T-cell (primary cell): ENCODE data around the gene RARA. TPM values are rescaled to one million over a fixed set of nuclear protein-coding genes. Genes with fewer than 3 reads are reported as not detected.
A peak's percentile ranks its signal among the peaks of the same experiment; 100 is the strongest.

Source experiments
- ATAC-seq, 4 experiments: fragments of 200-7000 bp in 3 of 4; fragments of 150-1000 bp in 1 of 4; cut with Tn5 transposase; replicated peaks in 1 of 4; 1 replicate in 3 of 4; 2 replicates in 1 of 4; pipeline ENCODE4 v1.10.0; 2021; ENCODE audit warnings: moderate library complexity in 3 of 4, mild to moderate bottlenecking in 2 of 4, moderate number of reproducible peaks in 1 of 4
- CTCF ChIA-PET, 2 donors: fragments of 300-600 bp; sonication (Branson Sonifier 250); formaldehyde crosslinking; loops; one replicate each; lab custom pipeline; 2022; ENCODE audit warnings: antibody characterized with exemption in 2 of 2; lab: Charles Lee
- POLR2A ChIA-PET, 2 donors: fragments of 300-600 bp; sonication (Branson Sonifier 250); formaldehyde crosslinking; loops; one replicate each; lab custom pipeline; 2022; ENCODE audit warnings: antibody characterized with exemption in 2 of 2; lab: Charles Lee
- DNase-seq, 35 experiments: peaks; one replicate each; pipeline versions ENCODE4 v3.0.0 to v3.0.0-alpha.2; 2013 to 2023
- H3K27ac ChIP-seq: one replicate; pipeline ENCODE4 v1.5.1; 2013; ENCODE audit warnings: low read length
- H3K27me3 ChIP-seq, 2 experiments: replicated peaks in 1 of 2; 1 replicate in 1 of 2; 2 replicates in 1 of 2; pipeline versions ENCODE4 v1.6.1 to v1.7.0; 2013; ENCODE audit warnings: low read length in 1 of 2, mixed read lengths in 1 of 2; ENCODE audit not compliant: control insufficient read depth in 2 of 2, insufficient read depth in 2 of 2; ENCODE audit errors: extremely low read depth in 1 of 2
- H3K36me3 ChIP-seq, 2 donors: 1 replicate in 1 of 2; 2 replicates in 1 of 2; pipeline versions ENCODE4 v1.6.1 to v1.7.0; 2013; ENCODE audit warnings: low read length in 1 of 2; ENCODE audit not compliant: control insufficient read depth in 2 of 2, insufficient read depth in 1 of 2; ENCODE audit errors: extremely low read depth in 1 of 2
- H3K4me1 ChIP-seq, 2 experiments: 1 replicate in 1 of 2; 2 replicates in 1 of 2; pipeline versions ENCODE4 v1.6.1 to v1.7.0; 2013; ENCODE audit warnings: low read length in 2 of 2, mixed read lengths in 1 of 2; ENCODE audit not compliant: insufficient read depth in 2 of 2, control insufficient read depth in 1 of 2; ENCODE audit errors: extremely low read depth in 1 of 2
- H3K4me3 ChIP-seq, 2 donors: 1 replicate in 1 of 2; 2 replicates in 1 of 2; pipeline versions ENCODE4 v1.5.1 to v1.7.0; 2013; ENCODE audit warnings: mild to moderate bottlenecking in 2 of 2, low read length in 1 of 2, moderate library complexity in 1 of 2; ENCODE audit not compliant: control insufficient read depth in 1 of 2; ENCODE audit errors: extremely low read depth in 1 of 2
- H3K9me3 ChIP-seq: 2 replicates; pipeline ENCODE4 v1.7.0; 2013
- H3K27ac Mint-ChIP-seq, 2 donors: one replicate each; pipeline ENCODE4 v1.8.0; 2020 to 2021; ENCODE audit warnings: mild to moderate bottlenecking in 2 of 2, mixed read lengths in 2 of 2
- H3K27me3 Mint-ChIP-seq, 2 donors: one replicate each; pipeline ENCODE4 v1.8.0; 2021 to 2022; ENCODE audit warnings: mixed read lengths in 2 of 2
- H3K36me3 Mint-ChIP-seq: one replicate; pipeline ENCODE4 v1.8.0; 2021; ENCODE audit warnings: mixed read lengths
- H3K4me1 Mint-ChIP-seq, 3 donors: one replicate each; pipeline ENCODE4 v1.8.0; 2020 to 2022; ENCODE audit warnings: mixed read lengths in 3 of 3, mild to moderate bottlenecking in 1 of 3
- H3K4me3 Mint-ChIP-seq, 3 donors: one replicate each; pipeline ENCODE4 v1.8.0; 2020 to 2022; ENCODE audit warnings: mild to moderate bottlenecking in 3 of 3, mixed read lengths in 3 of 3, moderate library complexity in 3 of 3
- H3K9me3 Mint-ChIP-seq, 3 donors: one replicate each; pipeline ENCODE4 v1.8.0; 2020 to 2022; ENCODE audit warnings: mixed read lengths in 3 of 3
- WGBS: methylation state at CpG from one replicate; pipeline ENCODE4 v1.1.5; 2013; ENCODE audit warnings: missing lambda C conversion rate; ENCODE audit not compliant: insufficient coverage; 5-methylcytosine and 5-hydroxymethylcytosine counted together
- total RNA-seq, 35 experiments: library from RNA in 6 of 35; stranded (reverse) in 6 of 35; fragments of 120-200 nt in 1 of 35; gene quantifications; one replicate each; pipeline versions ENCODE4 v1.2.1 to v1.2.4 and lab custom pipeline; 2013 to 2026

Gene RARA
- total RNA-seq (10 to 100 TPM; 46.8 to 90.7 (median 69.1) TPM), total RNA-seq (lab: John Stamatoyannopoulos, UW) (33.9 to 276 (median 152) reads per million in 29 experiments)
- 21.1 TPM for total RNA-seq (2013)

- 42% methylated on average over 5 of the region's 20 CpGs for WGBS
- no peaks in the 10 kb centered on the region for H3K9me3 Mint-ChIP-seq
- H3K27ac Mint-ChIP-seq = peak within 1 kb of the TSS; percentile 33 to 61
- Histone ChIP-seq H3K27me3 (no peaks in the 10 kb centered on the region), H3K36me3 (no peaks in the 10 kb centered on the region), H3K4me3 (peak within 1 kb of the TSS; percentile 29 to 71), H3K9me3 (no peaks in the 10 kb centered on the region), H3K27ac (peak within 1 kb of the TSS; percentile 1), H3K4me1 (peaks cover 41 to 74% of the 10 kb centered on the region in 2 experiments)
- H3K4me1 Mint-ChIP-seq = peaks cover 9 to 33% (median 32%) of the 10 kb centered on the region in 3 donors
- ATAC-seq (peak; percentile 31 to 53 (median 34)), DNase-seq (peak in 4 of 35 experiments; percentile 20 to 55 (median 42))
- peak within 1 kb of the TSS in 1 of 3 donors; percentile 31 for H3K4me3 Mint-ChIP-seq
- H3K36me3 Mint-ChIP-seq = no peaks in the 10 kb centered on the region
- ChIA-PET CTCF (interaction anchor here (0.6 to 2.6 kb wide), 6 partner anchors 10 to 109 kb away, joined by 3 to 10 read pairs (median 4); partner anchors contain the start of gene TOP2A (in 1 of the 2)), POLR2A (interaction anchor here in 1 of 2 donors (0.5 to 0.6 kb wide), 2 partner anchors 41 to 77 kb away, joined by 5 to 11 read pairs; no protein-coding TSS in a partner anchor)
- H3K27me3 Mint-ChIP-seq = no peaks in the 10 kb centered on the region
Measured at GRCh38 chr17:40309031-40309948, at the start of gene RARA. RARA (plus strand) TSS chr17:40309180; CDS start chr17:40331219, 22,039 bp downstream.

DNA sequence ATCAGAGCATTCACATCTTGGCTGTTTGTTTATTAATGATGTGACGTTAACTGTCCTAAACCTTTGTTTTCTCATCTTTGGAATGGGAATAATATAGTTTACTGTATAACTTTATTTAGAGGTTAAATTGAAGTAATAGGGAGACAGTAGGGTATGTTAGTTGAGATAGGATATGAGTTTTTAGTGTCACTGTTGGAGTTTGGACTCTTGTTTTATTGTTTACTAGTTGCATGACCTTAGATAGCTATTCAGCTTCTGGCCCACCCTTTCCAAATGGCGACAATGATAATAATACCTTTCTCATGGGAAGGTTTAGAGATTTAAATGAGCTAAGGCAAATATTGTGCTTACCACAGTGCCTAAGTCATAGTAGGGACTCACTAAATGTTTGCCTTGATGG, 49.5 kb upstream of the RARA start:
- DNase-seq = no peak
- Mint-ChIP-seq H3K9me3 (no peaks in the 10 kb centered on the region), H3K27ac (no peak overlapping the region), H3K4me3 (no peak overlapping the region), H3K27me3 (no peaks in the 10 kb centered on the region), H3K36me3 (peaks cover 39% of the 10 kb centered on the region), H3K4me1 (no peaks in the 10 kb centered on the region)
- no peaks in the 10 kb centered on the region for H3K4me1 ChIP-seq
- ChIA-PET POLR2A (interaction anchor here (0.6 to 0.7 kb wide), 4 partner anchors 22 to 108 kb away, joined by 4 to 9 read pairs (median 6); no protein-coding TSS in a partner anchor), CTCF (interaction anchor here (0.6 to 1.6 kb wide), 4 partner anchors 57 to 1702 kb away, joined by 3 to 6 read pairs (median 4); no protein-coding TSS in a partner anchor)
- H3K27me3 ChIP-seq = no peaks in the 10 kb centered on the region
- ATAC-seq = no peak
- H3K9me3 ChIP-seq = no peaks in the 10 kb centered on the region
- no peak overlapping the region for H3K4me3 ChIP-seq
- no CpG with 5 or more reads among the region's 2 CpGs for WGBS
- no peak overlapping the region for H3K27ac ChIP-seq
- H3K36me3 ChIP-seq = peaks cover 1 to 65% of the 10 kb centered on the region in 2 donors

- no peaks in the 10 kb centered on the region for H3K4me1 Mint-ChIP-seq
- peaks cover 39% of the 10 kb centered on the region for H3K36me3 Mint-ChIP-seq
- no peak overlapping the region for H3K27ac ChIP-seq
- no peaks in the 10 kb centered on the region for H3K27me3 ChIP-seq
- H3K9me3 Mint-ChIP-seq = no peaks in the 10 kb centered on the region
- no peak overlapping the region for H3K4me3 ChIP-seq
- WGBS = 93% methylated on average over 6 of the region's 7 CpGs
- H3K36me3 ChIP-seq = peaks cover 8 to 76% of the 10 kb centered on the region in 2 donors
- no peak for DNase-seq
- ChIA-PET CTCF (no interaction called here), POLR2A (no interaction called here)
- no peak overlapping the region for H3K27ac Mint-ChIP-seq
- no peak for ATAC-seq
- no peaks in the 10 kb centered on the region for H3K4me1 ChIP-seq
- H3K4me3 Mint-ChIP-seq = no peak overlapping the region
- H3K9me3 ChIP-seq = no peaks in the 10 kb centered on the region
- H3K27me3 Mint-ChIP-seq = no peaks in the 10 kb centered on the region
Measured at GRCh38 chr17:40260528-40260927, 48.5 kb upstream of the RARA start.

GRCh38 chr17:40264458-40265185, 44.4 kb upstream of the RARA start:
- H3K27me3 Mint-ChIP-seq = no peaks in the 10 kb centered on the region
- ATAC-seq (no peak), DNase-seq (no peak)
- Histone ChIP-seq H3K9me3 (no peaks in the 10 kb centered on the region), H3K27ac (no peak overlapping the region), H3K36me3 (peaks cover 8 to 74% of the 10 kb centered on the region in 2 donors), H3K4me3 (no peak overlapping the region), H3K4me1 (no peaks in the 10 kb centered on the region), H3K27me3 (no peaks in the 10 kb centered on the region)
- no peaks in the 10 kb centered on the region for H3K9me3 Mint-ChIP-seq
- H3K4me3 Mint-ChIP-seq = no peak overlapping the region
- peaks cover 25% of the 10 kb centered on the region for H3K36me3 Mint-ChIP-seq
- 96% methylated on average over 16 of the region's 21 CpGs for WGBS
- ChIA-PET CTCF (interaction anchor here in 1 of 2 donors (0.8 kb wide), 1 partner anchor 31 kb away, joined by 3 read pairs; no protein-coding TSS in a partner anchor), POLR2A (no interaction called here)
- H3K27ac Mint-ChIP-seq = no peak overlapping the region
- H3K4me1 Mint-ChIP-seq = no peaks in the 10 kb centered on the region

- Histone ChIP-seq H3K4me1 (no peaks in the 10 kb centered on the region), H3K9me3 (no peaks in the 10 kb centered on the region), H3K4me3 (no peak overlapping the region), H3K27ac (no peak overlapping the region), H3K36me3 (peaks cover 8 to 76% of the 10 kb centered on the region in 2 donors), H3K27me3 (no peaks in the 10 kb centered on the region)
- ChIA-PET POLR2A (no interaction called here), CTCF (interaction anchor here in 1 of 2 donors (0.6 kb wide), 1 partner anchor 10 kb away, joined by 4 read pairs; no protein-coding TSS in a partner anchor)
- no peak for DNase-seq
- ATAC-seq = no peak
- Mint-ChIP-seq H3K36me3 (peaks cover 24% of the 10 kb centered on the region), H3K27ac (no peak overlapping the region), H3K9me3 (no peaks in the 10 kb centered on the region), H3K27me3 (no peaks in the 10 kb centered on the region), H3K4me1 (no peaks in the 10 kb centered on the region), H3K4me3 (no peak overlapping the region)
- WGBS = 98% methylated on average over 5 of the region's 5 CpGs
Measured at GRCh38 chr17:40265337-40265736, 43.6 kb upstream of the RARA start.

DNA sequence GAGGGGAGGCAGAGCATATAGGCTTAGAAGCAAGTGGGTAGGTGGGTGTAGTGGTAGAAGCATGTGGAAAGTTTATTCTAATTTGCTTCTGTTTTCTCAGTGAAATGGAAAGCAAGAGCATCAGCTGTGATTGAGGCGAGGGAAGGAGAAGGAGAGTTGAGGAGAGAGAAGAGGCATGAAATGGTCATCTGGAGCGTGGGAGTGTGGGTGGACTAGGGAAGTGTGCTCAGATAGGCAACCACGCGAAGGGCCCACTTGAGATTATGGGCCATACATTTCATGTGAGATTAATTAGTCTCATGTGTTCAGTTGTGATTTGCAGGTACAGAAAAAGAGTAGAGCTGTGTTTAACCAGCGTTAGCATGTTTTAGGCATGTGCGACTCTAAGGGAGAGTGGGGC, 42.1 kb upstream of the RARA start:
- H3K4me3 ChIP-seq = no peak overlapping the region
- WGBS = 97% methylated on average over 6 of the region's 6 CpGs
- H3K36me3 ChIP-seq = peaks cover 8 to 79% of the 10 kb centered on the region in 2 donors
- ChIA-PET POLR2A (interaction anchor here (0.6 kb wide), 2 partner anchors 10 to 22 kb away, joined by 3 to 4 read pairs; no protein-coding TSS in a partner anchor), CTCF (interaction anchor here in 1 of 2 donors (0.6 kb wide), 1 partner anchor 189 kb away, joined by 5 read pairs; no protein-coding TSS in a partner anchor)
- H3K9me3 Mint-ChIP-seq = no peaks in the 10 kb centered on the region
- no peaks in the 10 kb centered on the region for H3K27me3 Mint-ChIP-seq
- no peaks in the 10 kb centered on the region for H3K4me1 Mint-ChIP-seq
- no peaks in the 10 kb centered on the region for H3K27me3 ChIP-seq
- peaks cover 18% of the 10 kb centered on the region for H3K36me3 Mint-ChIP-seq
- no peaks in the 10 kb centered on the region for H3K4me1 ChIP-seq
- H3K27ac ChIP-seq = no peak overlapping the region
- H3K27ac Mint-ChIP-seq = no peak overlapping the region
- no peak overlapping the region for H3K4me3 Mint-ChIP-seq
- H3K9me3 ChIP-seq = no peaks in the 10 kb centered on the region
- ATAC-seq = no peak
- DNase-seq = no peak
